AG09319 (cell line): ENCODE measurements around the gene MBNL2.

Experiments used
- DNase-seq: peaks from one replicate; pipeline ENCODE4 v3.0.0-alpha.2; 2010; ENCODE audit warnings: low read depth; ENCODE audit errors: extremely low read depth
- CTCF ChIP-seq: IDR thresholded peaks from 2 replicates; pipeline ENCODE4 v1.5.1; 2011; ENCODE audit warnings: low read depth, mild to moderate bottlenecking, inconsistent platforms, low read length, moderate library complexity

The MBNL2 gene

GRCh38 chr13:97369261-97369893 lies 147.2 kb downstream of the MBNL2 start:
- no peak for DNase-seq
- no peak for TF ChIP-seq CTCF

- no peak for DNase-seq
- no peak for TF ChIP-seq CTCF
These were observed 149.5 kb downstream of the MBNL2 start for GRCh38 chr13:97371486-97372109.

- TF ChIP-seq CTCF: no peak
- DNase-seq: no peak
These were observed 150.8 kb downstream of the MBNL2 start for GRCh38 chr13:97372936-97373335.

GRCh38 chr13:97373787-97374186 lies 151.7 kb downstream of the MBNL2 start:
- no peak for DNase-seq
- TF ChIP-seq CTCF: no peak

GRCh38 chr13:97376981-97377380 lies 154.8 kb downstream of the MBNL2 start:
- DNase-seq: no peak
- no peak for TF ChIP-seq CTCF

- no peak for DNase-seq
- no peak for TF ChIP-seq CTCF
These were observed 157.3 kb downstream of the MBNL2 start for GRCh38 chr13:97379386-97379785.

- no peak for TF ChIP-seq CTCF
- DNase-seq: no peak
These were observed 158.6 kb downstream of the MBNL2 start for GRCh38 chr13:97380696-97381095.
